Stimulated activated naive CD8-positive, alpha-beta T cell treated with anti-CD3 and anti-CD28 coated beads, Interleukin-15, amount 100 ng/mL, for 72 hours (primary cell): ENCODE measurements around the gene SMAD6.

Experiments used
- ATAC-seq: fragments of 150-1000 bp; cut with Tn5 transposase; 2 replicates; pipeline ENCODE4 v1.10.0; 2021; ENCODE audit warnings: mild to moderate bottlenecking, moderate library complexity
- DNase-seq, 2 donors: peaks; one replicate each; pipeline ENCODE4 v3.0.0; 2021 to 2022
- H3K27ac Mint-ChIP-seq, 2 donors: one replicate each; pipeline ENCODE4 v1.8.0; 2022; ENCODE audit warnings: mild to moderate bottlenecking in 2 of 2, mixed read lengths in 2 of 2, moderate library complexity in 2 of 2
- H3K27me3 Mint-ChIP-seq: one replicate; pipeline ENCODE4 v1.8.0; 2022; ENCODE audit warnings: mixed read lengths
- H3K4me1 Mint-ChIP-seq: one replicate; pipeline ENCODE4 v1.8.0; 2022; ENCODE audit warnings: mild to moderate bottlenecking, mixed read lengths
- H3K4me3 Mint-ChIP-seq, 2 donors: one replicate each; pipeline ENCODE4 v1.8.0; 2022; ENCODE audit warnings: mild to moderate bottlenecking in 2 of 2, mixed read lengths in 2 of 2, moderate library complexity in 1 of 2
- H3K9me3 Mint-ChIP-seq, 2 donors: one replicate each; pipeline ENCODE4 v1.8.0; 2022; ENCODE audit warnings: mixed read lengths in 2 of 2

Gene SMAD6

DNA sequence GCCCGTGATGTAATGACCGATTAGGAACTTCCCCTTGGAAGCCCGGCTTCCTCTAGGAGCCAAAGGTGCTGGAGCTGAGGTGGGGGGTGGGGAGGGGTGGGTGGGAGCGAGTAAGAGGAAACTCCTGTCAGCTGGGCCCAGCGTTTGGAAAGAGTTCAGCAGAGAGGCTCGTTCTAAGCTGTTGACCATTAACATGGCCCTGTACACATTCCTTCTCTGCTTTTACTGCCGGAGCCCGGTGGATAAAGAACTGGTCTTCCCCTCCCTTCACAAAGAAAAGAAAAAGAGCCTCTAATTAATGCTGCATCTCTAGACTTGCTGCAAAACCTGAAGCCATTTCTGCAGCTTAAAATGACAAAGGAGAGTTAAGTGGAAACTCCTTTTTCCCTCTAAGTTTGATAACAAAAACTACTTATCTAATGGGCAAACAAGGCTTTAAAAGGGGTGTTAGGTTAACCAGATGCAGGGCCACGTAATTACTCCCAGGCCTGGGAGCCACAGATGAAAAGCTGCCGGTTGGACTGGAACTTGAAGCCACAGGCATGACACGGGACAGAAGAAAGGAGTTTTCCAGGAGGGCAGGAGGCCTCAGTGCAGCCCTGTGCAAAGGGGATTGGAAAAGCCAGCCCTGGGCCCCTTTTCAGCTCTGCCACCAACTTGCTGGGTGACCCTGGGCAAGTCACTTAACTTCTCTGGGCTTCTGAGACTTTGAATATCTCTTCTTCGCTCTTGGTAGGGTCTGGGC, 71.3 kb downstream of the SMAD6 start:
- Mint-ChIP-seq H3K27me3 (peaks cover 7% of the 10 kb centered on the region), H3K27ac (peak overlapping the region in 1 of 2 donors; percentile 63)
- DNase-seq, result no peak

DNA sequence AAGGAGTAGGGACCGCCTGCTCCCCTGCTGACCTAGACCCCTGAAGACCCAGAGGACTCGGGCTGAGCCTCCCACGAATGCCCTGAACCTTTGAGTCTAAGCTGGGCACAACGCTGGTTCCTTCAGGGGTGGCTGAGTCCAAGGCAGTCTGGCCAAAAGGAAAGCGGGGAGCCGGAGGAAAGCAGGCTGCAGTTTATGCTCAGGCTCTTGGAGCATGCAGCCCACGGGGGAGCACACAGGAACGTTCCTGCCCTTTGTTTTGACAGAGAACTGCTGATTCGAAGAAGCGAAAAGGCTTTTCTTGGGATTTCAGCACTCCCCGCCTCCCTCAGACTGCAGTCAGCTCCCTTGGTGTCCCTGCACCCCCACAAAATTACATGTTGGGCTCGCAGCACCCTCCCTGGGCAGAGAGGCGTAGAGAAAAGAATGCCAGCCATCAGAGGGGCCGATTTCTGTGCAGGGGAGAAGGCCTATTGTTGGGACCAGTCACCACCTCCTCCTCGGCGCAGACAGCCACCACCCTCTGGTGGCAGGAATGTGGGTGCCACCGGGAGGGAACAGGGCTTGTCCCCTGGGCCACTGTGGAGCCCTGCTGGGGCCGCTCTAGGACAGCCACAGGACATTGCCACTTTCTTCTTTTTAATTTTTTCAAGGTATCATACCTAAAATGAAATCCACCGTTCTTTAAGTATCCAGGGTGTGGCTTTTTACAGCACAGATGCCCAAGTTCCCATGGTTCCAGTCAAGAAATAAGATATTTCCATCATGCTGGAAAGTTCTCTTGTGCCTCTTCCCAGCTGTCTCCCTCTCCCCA, 72.2 kb downstream of the SMAD6 start:
- peaks cover 4% of the 10 kb centered on the region for H3K27me3 Mint-ChIP-seq
- no peak overlapping the region for H3K27ac Mint-ChIP-seq
- no peaks in the 10 kb centered on the region for H3K9me3 Mint-ChIP-seq
- H3K4me1 Mint-ChIP-seq, result no peaks in the 10 kb centered on the region
- peak; percentile 33 to 38 for DNase-seq
- no peak overlapping the region for H3K4me3 Mint-ChIP-seq
- peak; percentile 82 for ATAC-seq

More for the DNA sequence above, 71.3 kb downstream of the SMAD6 start:
- ATAC-seq, result no peak
- Mint-ChIP-seq H3K9me3 (no peaks in the 10 kb centered on the region), H3K4me3 (no peak overlapping the region), H3K4me1 (no peaks in the 10 kb centered on the region)

DNA sequence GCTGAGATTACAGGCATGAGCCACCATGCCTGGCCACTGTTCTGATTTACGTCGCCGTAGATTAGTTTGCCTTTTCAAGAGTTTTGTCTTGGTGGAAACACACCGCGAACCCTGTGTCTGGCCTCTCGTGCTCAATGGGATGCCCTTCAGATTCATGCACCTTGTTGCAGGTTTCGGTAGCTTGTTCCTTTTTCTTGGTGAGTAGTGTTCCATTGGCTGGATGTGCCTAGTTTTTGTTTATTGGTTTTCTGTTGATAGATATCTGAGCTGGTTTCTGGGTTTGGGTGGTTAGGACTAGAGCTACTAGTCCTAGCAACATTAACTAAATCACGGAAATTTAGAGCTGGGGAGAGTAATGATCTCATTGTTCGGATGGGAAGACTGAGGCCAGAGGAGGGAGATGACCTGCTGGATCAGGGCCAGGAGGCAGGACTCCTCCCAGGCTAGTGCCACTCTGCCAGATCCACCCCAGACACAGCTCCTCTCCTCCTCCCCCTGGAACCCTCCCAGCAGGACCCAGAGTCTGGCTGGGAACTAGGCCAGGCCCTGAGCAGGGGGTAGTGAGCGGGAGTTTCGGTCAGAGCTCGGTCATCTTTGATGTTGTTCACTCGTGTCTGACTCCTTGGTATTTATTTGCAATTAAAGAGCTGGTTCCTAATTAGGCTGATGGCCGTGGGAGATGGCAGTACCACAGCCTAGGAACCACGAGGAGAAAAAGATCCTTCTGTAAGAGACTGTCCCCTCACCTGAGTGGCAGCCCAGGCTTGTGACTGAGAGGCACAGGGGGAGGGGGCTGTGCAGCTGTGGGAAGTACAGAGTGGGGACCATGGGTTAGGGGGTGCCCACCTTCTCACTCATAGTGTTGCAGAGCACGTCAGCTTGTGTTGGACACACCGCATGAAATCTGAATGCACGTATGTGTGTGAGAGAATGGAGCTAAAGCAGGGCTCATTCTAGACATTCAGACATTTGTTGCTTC, 73.4 kb downstream of the SMAD6 start:
- H3K27me3 Mint-ChIP-seq, result no peaks in the 10 kb centered on the region
- no peaks in the 10 kb centered on the region for H3K9me3 Mint-ChIP-seq
- DNase-seq (no peak), ATAC-seq (no peak)
- H3K27ac Mint-ChIP-seq, result no peak overlapping the region
- no peak overlapping the region for H3K4me3 Mint-ChIP-seq
- no peaks in the 10 kb centered on the region for H3K4me1 Mint-ChIP-seq

DNA sequence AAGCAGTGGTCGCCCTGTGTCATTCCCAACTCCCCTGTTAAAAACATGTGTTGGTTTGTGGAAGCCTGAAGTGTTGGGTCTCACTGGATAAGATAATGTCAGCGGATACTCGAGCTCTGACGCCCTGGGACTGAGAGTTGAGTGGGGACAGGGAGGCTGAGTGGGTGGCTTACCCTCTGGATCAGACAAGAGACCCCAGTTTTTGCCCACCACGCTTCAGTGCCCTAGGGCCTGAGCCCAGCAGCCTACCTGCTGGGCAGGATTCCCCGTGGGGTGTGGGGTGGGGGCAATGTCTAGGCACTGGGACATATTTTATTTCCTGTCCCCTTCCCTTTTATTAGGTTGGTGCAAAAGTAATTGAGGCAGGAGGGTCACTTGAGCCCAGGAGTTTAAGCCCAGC, 75.0 kb downstream of the SMAD6 start:
- no peak overlapping the region for H3K4me3 Mint-ChIP-seq
- DNase-seq (no peak), ATAC-seq (no peak)
- H3K4me1 Mint-ChIP-seq, result no peaks in the 10 kb centered on the region
- no peaks in the 10 kb centered on the region for H3K27me3 Mint-ChIP-seq
- H3K27ac Mint-ChIP-seq, result peak overlapping the region in 1 of 2 donors; percentile 78
- no peaks in the 10 kb centered on the region for H3K9me3 Mint-ChIP-seq

DNA sequence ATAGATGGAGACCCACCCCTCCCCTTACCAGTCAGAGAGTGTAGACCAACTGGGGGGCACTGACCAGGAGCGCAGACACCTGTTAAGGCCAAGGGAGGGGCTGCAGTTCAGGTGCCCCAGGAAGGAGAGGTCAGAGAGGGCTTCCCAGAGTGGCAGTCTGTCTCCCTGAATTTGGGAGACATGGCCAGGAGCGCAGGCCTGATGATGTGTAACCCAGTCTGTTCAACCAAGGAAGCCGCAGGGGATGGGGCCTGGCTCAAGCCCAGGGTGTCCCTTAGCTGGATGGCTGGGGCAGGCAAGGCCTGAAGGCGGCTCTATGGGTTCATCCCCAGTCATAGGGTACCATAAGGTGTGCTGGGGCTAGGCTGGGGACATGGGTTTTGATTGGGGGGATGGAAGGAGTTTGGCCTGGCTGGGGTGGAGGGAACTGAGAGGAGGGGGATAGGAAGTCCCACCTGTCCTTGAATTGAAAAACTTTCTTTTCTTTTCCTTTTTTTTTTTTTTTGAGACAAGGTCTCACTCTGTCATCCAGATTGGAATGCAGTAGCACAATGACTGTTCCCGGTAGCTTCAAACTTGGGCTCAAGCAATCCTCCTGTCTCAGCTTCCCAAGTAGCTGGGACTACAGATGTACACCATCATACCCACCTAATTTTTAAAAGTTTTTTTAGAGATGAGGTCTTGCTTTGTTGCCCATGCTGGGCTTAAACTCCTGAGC, 75.7 kb downstream of the SMAD6 start:
- H3K27me3 Mint-ChIP-seq, result no peaks in the 10 kb centered on the region
- no peak overlapping the region for H3K4me3 Mint-ChIP-seq
- no peaks in the 10 kb centered on the region for H3K9me3 Mint-ChIP-seq
- no peaks in the 10 kb centered on the region for H3K4me1 Mint-ChIP-seq
- no peak for ATAC-seq
- peak overlapping the region in 1 of 2 donors; percentile 88 for H3K27ac Mint-ChIP-seq
- DNase-seq, result no peak

DNA sequence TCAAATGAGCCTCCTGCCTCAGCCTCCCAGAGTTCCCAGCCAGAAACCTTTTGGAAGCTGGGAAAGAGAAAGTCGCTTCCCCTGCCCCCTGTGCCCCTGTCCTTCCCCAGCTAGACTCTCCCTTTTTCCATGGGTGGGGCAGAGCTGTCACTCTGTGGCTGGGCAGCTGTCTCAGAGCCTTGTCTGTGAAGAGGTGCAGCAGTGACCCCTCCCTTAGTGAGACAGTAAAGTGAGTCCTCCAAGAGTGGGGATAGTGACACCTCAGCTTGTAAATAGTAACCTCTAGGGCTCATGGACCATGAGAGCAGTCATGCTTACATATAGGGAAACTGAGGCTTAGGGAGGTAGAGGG, 76.3 kb downstream of the SMAD6 start:
- no peaks in the 10 kb centered on the region for H3K9me3 Mint-ChIP-seq
- H3K27ac Mint-ChIP-seq, result peak overlapping the region in 1 of 2 donors; percentile 31
- ATAC-seq (no peak), DNase-seq (no peak)
- H3K27me3 Mint-ChIP-seq, result no peaks in the 10 kb centered on the region
- no peaks in the 10 kb centered on the region for H3K4me1 Mint-ChIP-seq
- H3K4me3 Mint-ChIP-seq, result no peak overlapping the region

DNA sequence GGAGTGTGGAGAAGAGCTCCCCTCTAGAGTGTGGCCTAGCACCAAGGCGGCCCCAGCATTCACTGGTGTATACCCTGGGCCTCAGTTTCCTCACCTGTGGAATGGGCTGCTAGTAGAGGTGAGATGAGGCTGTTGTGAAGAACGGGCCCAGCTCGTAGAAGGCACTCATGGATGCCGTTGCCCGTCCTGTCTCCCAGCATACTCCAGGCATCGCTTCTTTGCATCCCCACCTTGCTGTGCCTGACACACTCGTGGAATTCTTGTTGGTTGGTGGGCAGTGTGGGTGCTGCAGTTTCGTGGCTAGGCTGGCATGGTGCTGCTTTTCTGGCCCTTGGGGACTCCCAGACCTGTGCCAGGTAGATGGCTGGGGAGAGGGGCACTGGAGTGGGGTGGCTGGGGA, 76.7 kb downstream of the SMAD6 start:
- Mint-ChIP-seq H3K27ac (no peak overlapping the region), H3K4me1 (no peaks in the 10 kb centered on the region), H3K27me3 (no peaks in the 10 kb centered on the region), H3K9me3 (no peaks in the 10 kb centered on the region), H3K4me3 (no peak overlapping the region)
- ATAC-seq (no peak), DNase-seq (no peak)

DNA sequence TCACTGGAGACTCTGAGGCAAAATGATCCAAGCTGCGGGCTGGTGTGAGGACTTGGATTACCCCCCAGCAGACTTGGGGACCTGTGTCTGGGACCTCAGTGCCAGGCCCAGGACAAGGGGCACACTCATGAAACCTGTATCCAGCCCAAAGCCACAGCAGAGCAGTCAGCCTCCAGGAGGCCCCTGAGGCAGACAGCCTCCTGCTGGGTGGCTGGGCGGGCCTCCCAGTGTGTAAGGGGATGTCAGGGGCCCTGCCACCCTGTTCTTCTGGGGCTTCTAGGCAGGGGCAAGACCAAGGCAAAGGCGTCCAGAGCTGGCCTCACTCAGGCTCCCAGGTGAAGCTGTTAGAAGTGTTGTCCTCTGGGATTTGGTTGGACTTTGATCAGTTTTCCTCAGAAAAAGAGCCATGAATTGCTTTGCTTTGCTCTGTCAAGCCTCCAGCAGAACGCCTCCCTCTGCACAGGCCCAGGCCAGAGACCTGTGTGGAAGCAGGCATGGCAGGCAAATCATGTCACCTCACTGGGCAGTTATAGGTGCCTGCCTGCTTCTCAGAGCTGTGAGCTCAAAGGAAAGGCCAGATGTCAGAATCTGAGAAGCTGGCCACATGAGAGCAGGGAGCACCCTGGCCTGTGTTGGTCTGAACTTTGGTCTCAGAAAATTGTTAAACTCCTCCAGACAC, 77.4 kb downstream of the SMAD6 start:
- Mint-ChIP-seq H3K4me1 (no peaks in the 10 kb centered on the region), H3K4me3 (no peak overlapping the region), H3K27me3 (no peaks in the 10 kb centered on the region), H3K27ac (no peak overlapping the region), H3K9me3 (no peaks in the 10 kb centered on the region)
- DNase-seq, result no peak
- no peak for ATAC-seq

DNA sequence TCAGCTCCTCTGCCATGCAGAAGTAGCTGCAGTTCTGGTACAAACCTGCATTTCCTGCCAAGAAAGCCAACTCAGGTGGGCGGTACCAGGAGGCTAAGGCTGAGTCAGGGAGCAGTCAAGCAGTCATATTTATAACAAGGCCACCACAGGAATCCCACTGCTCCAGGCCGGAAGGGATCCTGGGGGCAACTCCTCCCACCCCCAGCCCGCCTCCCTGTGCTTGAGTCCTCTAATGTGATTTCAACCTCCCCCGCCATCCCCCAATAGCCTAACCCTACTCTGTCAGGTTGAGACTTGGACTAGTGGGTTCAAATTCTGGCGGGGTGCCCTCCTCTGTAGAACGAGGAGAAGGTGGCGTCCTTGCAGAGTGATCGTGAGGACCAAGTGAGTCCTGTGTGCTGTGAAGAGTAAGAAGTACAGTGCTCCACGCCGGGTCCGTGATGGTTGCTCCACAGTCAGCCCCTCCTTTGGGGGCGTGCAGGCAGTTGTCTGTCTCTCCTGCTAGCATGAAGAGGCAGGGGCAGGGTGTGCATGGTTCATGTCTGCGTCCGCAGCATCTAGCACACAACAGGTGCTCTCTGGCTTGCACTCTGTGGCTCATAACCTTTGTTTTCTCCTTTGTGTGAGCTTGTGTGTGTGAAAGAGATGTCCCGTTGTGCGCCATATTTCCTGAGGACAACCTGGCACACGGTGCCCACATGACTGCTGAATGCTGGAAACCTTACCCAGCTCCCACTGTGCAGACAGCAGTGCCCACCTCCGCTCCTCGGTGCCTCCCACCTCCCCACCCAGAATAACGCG, 78.3 kb downstream of the SMAD6 start:
- H3K27me3 Mint-ChIP-seq, result no peaks in the 10 kb centered on the region
- no peaks in the 10 kb centered on the region for H3K9me3 Mint-ChIP-seq
- H3K4me3 Mint-ChIP-seq, result no peak overlapping the region
- H3K27ac Mint-ChIP-seq, result no peak overlapping the region
- no peaks in the 10 kb centered on the region for H3K4me1 Mint-ChIP-seq
- no peak for DNase-seq
- no peak for ATAC-seq

DNA sequence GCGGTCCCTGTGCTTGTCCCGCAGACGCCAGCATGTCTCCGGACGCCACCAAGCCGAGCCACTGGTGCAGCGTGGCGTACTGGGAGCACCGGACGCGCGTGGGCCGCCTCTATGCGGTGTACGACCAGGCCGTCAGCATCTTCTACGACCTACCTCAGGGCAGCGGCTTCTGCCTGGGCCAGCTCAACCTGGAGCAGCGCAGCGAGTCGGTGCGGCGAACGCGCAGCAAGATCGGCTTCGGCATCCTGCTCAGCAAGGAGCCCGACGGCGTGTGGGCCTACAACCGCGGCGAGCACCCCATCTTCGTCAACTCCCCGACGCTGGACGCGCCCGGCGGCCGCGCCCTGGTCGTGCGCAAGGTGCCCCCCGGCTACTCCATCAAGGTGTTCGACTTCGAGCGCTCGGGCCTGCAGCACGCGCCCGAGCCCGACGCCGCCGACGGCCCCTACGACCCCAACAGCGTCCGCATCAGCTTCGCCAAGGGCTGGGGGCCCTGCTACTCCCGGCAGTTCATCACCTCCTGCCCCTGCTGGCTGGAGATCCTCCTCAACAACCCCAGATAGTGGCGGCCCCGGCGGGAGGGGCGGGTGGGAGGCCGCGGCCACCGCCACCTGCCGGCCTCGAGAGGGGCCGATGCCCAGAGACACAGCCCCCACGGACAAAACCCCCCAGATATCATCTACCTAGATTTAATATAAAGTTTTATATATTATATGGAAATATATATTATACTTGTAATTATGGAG, 79.1 kb downstream of the SMAD6 start:
- H3K4me3 Mint-ChIP-seq, result no peak overlapping the region
- no peak for ATAC-seq
- no peaks in the 10 kb centered on the region for H3K27me3 Mint-ChIP-seq
- no peak overlapping the region for H3K27ac Mint-ChIP-seq
- DNase-seq, result no peak
- no peaks in the 10 kb centered on the region for H3K9me3 Mint-ChIP-seq
- no peaks in the 10 kb centered on the region for H3K4me1 Mint-ChIP-seq

DNA sequence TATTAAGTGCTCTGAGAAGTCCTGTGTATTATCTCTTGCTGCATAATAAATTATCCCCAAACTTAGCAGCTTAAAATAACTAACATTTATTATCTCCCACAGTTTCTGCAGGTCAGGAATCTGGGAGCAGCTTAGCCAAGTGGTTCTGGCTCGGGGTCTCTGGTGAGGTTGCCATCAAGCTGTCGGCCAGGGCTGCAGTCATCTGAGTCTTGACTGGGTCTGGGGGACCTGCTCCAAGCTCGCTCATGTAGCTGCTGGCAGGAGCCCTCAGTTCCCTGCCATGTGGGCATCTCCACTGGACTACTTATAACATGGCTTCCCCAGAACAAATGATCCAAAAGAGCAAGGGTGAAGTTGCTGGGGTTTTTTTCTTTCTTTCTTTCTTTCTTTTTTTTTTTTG, 80.7 kb downstream of the SMAD6 start:
- Mint-ChIP-seq H3K27ac (no peak overlapping the region), H3K4me3 (no peak overlapping the region), H3K4me1 (no peaks in the 10 kb centered on the region), H3K9me3 (no peaks in the 10 kb centered on the region), H3K27me3 (no peaks in the 10 kb centered on the region)
- DNase-seq, result no peak
- no peak for ATAC-seq

DNA sequence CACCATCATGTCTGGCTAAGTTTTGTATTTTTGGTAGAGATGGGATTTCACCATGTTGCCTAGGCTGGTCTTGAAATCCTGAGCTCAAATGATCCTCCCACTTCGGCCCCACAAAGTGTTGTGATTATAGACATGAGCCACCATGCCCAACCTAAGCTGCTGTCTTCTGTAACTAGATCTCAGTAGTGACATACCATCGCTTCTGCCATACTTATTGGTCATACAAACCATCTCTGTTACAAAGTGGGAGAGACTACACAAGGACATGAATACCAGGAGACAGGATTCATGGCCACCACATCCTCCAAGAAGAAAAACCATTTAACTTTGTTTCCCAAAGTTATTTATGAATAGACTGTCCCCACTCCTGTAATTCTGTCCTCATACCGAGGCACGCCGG, 81.3 kb downstream of the SMAD6 start:
- no peak overlapping the region for H3K27ac Mint-ChIP-seq
- no peaks in the 10 kb centered on the region for H3K27me3 Mint-ChIP-seq
- ATAC-seq (no peak), DNase-seq (no peak)
- H3K4me1 Mint-ChIP-seq, result no peaks in the 10 kb centered on the region
- no peak overlapping the region for H3K4me3 Mint-ChIP-seq
- H3K9me3 Mint-ChIP-seq, result no peaks in the 10 kb centered on the region

DNA sequence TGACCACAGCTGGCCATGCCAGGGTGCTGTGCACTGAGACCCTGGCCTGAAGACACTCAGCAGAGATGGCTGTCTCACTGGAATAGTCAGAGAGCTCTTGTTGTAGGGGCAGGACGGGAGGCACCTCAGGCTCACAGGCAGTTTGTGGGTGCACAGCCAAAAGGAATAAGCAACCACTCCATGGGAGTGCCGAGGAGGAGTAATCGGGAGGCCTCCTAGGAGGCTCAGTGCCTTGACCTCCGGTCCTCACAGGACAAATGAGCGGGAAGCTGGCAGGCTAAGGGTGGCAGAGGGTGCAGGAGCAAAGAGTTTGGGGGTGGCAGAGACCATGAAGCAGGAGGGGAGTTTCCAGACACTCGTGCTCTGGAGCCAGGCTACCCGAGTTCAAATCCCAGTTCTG, 81.7 kb downstream of the SMAD6 start:
- no peak overlapping the region for H3K4me3 Mint-ChIP-seq
- no peaks in the 10 kb centered on the region for H3K4me1 Mint-ChIP-seq
- no peaks in the 10 kb centered on the region for H3K27me3 Mint-ChIP-seq

More for the DNA sequence above, 81.7 kb downstream of the SMAD6 start:
- DNase-seq (no peak), ATAC-seq (no peak)
- H3K9me3 Mint-ChIP-seq, result no peaks in the 10 kb centered on the region
- peak overlapping the region in 1 of 2 donors; percentile 29 for H3K27ac Mint-ChIP-seq
